K562 (cell line): ENCODE data around the gene ITGB5. TPM values are rescaled to one million over a fixed set of nuclear protein-coding genes. Genes with fewer than 3 reads are reported as not detected.

Experiments
- ATF7 ChIP-seq: fragments of 450-650 bp; IDR thresholded peaks from 2 replicates; pipeline ENCODE4 v1.7.1; 2014; ENCODE audit warnings: mild to moderate bottlenecking, moderate library complexity
- NCOA6 ChIP-seq: fragments of 450-650 bp; IDR thresholded peaks from 2 replicates; pipeline ENCODE4 v1.6.1; 2017; ENCODE audit warnings: mild to moderate bottlenecking
- polyA plus RNA-seq, 8 experiments: library from polyadenylated mRNA; depleted of rRNA in 4 of 8; stranded (reverse) in 5 of 8; unstranded in 3 of 8; fragments of >200 nt; fragmentation: Nextera tagmentation in 2 of 8; fragmentation: Illumina TruSeq in 1 of 8; extraction: Ambion mirVana in 2 of 8; extraction: Trizol in 1 of 8; gene quantifications; 2 replicates each; pipeline versions ENCODE4 v1.2.1 to v1.2.3, GENCODE V29; 2011 to 2014; ENCODE audit warnings: inconsistent platforms in 1 of 8, missing spikeins in 1 of 8
- total RNA-seq, 7 experiments: library from RNA; depleted of rRNA in 6 of 7; stranded (reverse); fragments of >200 nt in 6 of 7; fragmentation: Illumina TruSeq in 2 of 7; extraction: Trizol in 2 of 7; gene quantifications; 2 replicates each; pipeline versions ENCODE4 v1.2.1 to v1.2.3, GENCODE V29; 2011 to 2021; ENCODE audit warnings: low replicate concordance in 1 of 7
- TF ChIP-seq, protein P1 (sequence below), 2 experiments: fragments of 450-650 bp; formaldehyde crosslinking in 1 of 2; IDR thresholded peaks; 2 replicates each; pipeline versions ENCODE4 v1.4.0 to v1.6.1; 2014 to 2020; ENCODE audit warnings: mild to moderate bottlenecking in 2 of 2, borderline replicate concordance in 1 of 2, low read depth in 1 of 2
- TF ChIP-seq, protein P2 (sequence below), 3 experiments: fragments of 200-800 bp in 1 of 3; sonication (Bioruptor generic) in 1 of 3; sonication (generic) in 1 of 3; formaldehyde crosslinking in 1 of 3; IDR thresholded peaks; 2 replicates each; pipeline versions ENCODE4 v1.6.1 to v1.8.0; 2016 to 2022; ENCODE audit warnings: mild to moderate bottlenecking in 2 of 3, missing compliant biosample characterization in 2 of 3, missing genetic modification characterization in 2 of 3, missing genetic modification reagents in 1 of 3

ITGB5 gene
- total and polyA plus RNA-seq, 9 of the 15 experiments (the other 6 are each of a cell fraction or from before 2014, with no cell fraction given) = 1.7 to 46.8 (median 9.9) TPM

DNA sequence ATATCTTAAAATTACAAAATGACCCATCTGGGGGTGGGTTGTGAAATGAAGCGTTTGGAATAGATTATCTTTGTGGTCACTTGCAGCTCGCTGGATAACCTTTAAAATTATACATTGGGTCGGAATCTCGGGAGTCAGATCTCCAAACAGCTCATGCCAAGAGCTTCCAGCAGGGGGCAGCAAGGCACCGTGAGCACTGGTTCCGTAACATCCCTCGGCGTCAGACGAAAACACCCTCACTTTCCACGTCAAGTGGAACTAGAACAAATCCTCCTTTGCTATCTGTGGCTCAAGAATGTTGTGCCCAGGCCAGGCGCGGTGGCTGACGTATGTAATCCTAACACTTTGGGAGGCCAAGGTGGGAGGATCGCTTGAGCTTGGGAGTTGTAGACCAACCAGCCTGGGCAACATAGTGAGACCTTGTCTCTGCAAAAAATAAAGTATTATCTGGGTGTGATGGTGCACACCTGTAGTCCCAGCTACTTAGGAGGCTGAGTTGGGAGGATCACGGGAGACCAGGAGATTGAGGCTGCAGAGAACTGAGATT lies 125.8 kb downstream of the ITGB5 start (continued):
- TF ChIP-seq, protein P1, sequence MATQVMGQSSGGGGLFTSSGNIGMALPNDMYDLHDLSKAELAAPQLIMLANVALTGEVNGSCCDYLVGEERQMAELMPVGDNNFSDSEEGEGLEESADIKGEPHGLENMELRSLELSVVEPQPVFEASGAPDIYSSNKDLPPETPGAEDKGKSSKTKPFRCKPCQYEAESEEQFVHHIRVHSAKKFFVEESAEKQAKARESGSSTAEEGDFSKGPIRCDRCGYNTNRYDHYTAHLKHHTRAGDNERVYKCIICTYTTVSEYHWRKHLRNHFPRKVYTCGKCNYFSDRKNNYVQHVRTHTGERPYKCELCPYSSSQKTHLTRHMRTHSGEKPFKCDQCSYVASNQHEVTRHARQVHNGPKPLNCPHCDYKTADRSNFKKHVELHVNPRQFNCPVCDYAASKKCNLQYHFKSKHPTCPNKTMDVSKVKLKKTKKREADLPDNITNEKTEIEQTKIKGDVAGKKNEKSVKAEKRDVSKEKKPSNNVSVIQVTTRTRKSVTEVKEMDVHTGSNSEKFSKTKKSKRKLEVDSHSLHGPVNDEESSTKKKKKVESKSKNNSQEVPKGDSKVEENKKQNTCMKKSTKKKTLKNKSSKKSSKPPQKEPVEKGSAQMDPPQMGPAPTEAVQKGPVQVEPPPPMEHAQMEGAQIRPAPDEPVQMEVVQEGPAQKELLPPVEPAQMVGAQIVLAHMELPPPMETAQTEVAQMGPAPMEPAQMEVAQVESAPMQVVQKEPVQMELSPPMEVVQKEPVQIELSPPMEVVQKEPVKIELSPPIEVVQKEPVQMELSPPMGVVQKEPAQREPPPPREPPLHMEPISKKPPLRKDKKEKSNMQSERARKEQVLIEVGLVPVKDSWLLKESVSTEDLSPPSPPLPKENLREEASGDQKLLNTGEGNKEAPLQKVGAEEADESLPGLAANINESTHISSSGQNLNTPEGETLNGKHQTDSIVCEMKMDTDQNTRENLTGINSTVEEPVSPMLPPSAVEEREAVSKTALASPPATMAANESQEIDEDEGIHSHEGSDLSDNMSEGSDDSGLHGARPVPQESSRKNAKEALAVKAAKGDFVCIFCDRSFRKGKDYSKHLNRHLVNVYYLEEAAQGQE (IDR thresholded peaks at IDR 0.05; ENCODE audit: borderline replicate concordance) = peak; percentile 81
- TF ChIP-seq, protein P1 (CRISPR knock-in tag; IDR thresholded peaks at IDR 0.05; ENCODE audit: low read depth) = no peak
- TF ChIP-seq, protein P2, sequence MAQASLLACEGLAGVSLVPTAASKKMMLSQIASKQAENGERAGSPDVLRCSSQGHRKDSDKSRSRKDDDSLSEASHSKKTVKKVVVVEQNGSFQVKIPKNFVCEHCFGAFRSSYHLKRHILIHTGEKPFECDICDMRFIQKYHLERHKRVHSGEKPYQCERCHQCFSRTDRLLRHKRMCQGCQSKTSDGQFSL (CRISPR knock-in tag; IDR thresholded peaks at IDR 0.05) = no peak
- TF ChIP-seq, protein P2 (tag; IDR thresholded peaks at IDR 0.05) = no peak
- TF ChIP-seq ATF7 (0 out of 2 replicates have a peak, but pooled peaks have one; percentile 17), NCOA6 (no peak)
